Calu3 (cell line): Measurements from ENCODE around the gene RRP36. TPM values are rescaled to one million over a fixed set of nuclear protein-coding genes. Genes with fewer than 3 reads are reported as not detected.

Experiments
- BruUV-seq: library from RNA; stranded (reverse); fragments of 400-500 nt; replicated peaks from 2 replicates; lab custom pipeline; 2021; lab: Mats Ljungman, UMichigan
- CTCF ChIA-PET: fragments of 300-600 bp; sonication (Branson Sonifier 250); formaldehyde crosslinking; loops from one replicate; lab custom pipeline; 2022; ENCODE audit warnings: antibody characterized with exemption; lab: Charles Lee
- DNase-seq: peaks from one replicate; pipeline ENCODE4 v3.0.0; 2022
- H3K27ac Mint-ChIP-seq: one replicate; pipeline ENCODE4 v1.8.0; 2022; ENCODE audit warnings: mixed read lengths; ENCODE audit not compliant: unreplicated experiment
- H3K27me3 Mint-ChIP-seq: one replicate; pipeline ENCODE4 v1.8.0; 2022; ENCODE audit warnings: mixed read lengths; ENCODE audit not compliant: unreplicated experiment
- H3K36me3 Mint-ChIP-seq: one replicate; pipeline ENCODE4 v1.8.0; 2022; ENCODE audit warnings: mild to moderate bottlenecking, moderate library complexity, mixed read lengths; ENCODE audit not compliant: insufficient read depth, unreplicated experiment
- H3K4me1 Mint-ChIP-seq: one replicate; pipeline ENCODE4 v1.8.0; 2022; ENCODE audit warnings: mild to moderate bottlenecking, low read depth, mixed read lengths; ENCODE audit not compliant: unreplicated experiment
- H3K4me3 Mint-ChIP-seq: one replicate; pipeline ENCODE4 v1.8.0; 2022; ENCODE audit warnings: mild to moderate bottlenecking, low read depth, moderate library complexity, mixed read lengths; ENCODE audit not compliant: unreplicated experiment
- H3K9me3 Mint-ChIP-seq: one replicate; pipeline ENCODE4 v1.8.0; 2022; ENCODE audit warnings: low read depth, mixed read lengths; ENCODE audit not compliant: unreplicated experiment
- intact Hi-C: fragments of 100-400 bp; cut with micrococcal nuclease; formaldehyde crosslinking; loops from one replicate; pipeline ENCODE4 v1.10.0; 2022; ENCODE audit not compliant: unreplicated experiment
- total RNA-seq: library from RNA; stranded (reverse); gene quantifications from 2 replicates; pipeline ENCODE4 v1.2.3, GENCODE V29; 2022
- TF ChIP-seq, protein P1 (sequence below): fragments of 200-600 bp; IDR thresholded peaks from one replicate; pipeline ENCODE4 v1.8.0; 2022; ENCODE audit warnings: antibody characterized with exemption; ENCODE audit not compliant: unreplicated experiment

The RRP36 gene
- total RNA-seq, 1 experiment from 2014 or later: 101 TPM

DNA sequence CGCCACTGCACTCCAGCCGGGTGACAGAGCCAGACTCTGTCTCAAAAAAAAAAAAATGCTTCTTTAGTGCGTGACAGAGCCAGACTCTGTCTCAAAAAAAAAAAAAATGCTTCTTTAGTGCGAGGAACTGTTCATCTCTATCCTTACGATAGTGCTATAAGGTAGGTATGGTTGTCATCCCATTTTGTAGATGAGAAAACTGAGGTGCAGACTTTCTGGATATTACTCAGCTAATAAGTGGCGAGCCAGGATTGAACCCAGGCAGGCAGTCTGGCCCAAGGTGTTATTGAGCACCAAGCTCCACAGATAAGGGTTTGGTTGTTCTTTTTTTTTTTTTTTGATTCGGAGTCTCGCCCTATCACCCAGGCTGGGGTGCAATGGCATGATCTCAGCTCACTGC is 19.6 kb upstream of the RRP36 start:
- H3K4me1 Mint-ChIP-seq: no peaks in the 10 kb centered on the region
- H3K27ac Mint-ChIP-seq: no peak overlapping the region
- no peaks in the 10 kb centered on the region for H3K27me3 Mint-ChIP-seq
- H3K4me3 Mint-ChIP-seq: no peak overlapping the region
- no TSS peak for BruUV-seq
- peaks cover 16% of the 10 kb centered on the region for H3K36me3 Mint-ChIP-seq
- TF ChIP-seq, protein P1, sequence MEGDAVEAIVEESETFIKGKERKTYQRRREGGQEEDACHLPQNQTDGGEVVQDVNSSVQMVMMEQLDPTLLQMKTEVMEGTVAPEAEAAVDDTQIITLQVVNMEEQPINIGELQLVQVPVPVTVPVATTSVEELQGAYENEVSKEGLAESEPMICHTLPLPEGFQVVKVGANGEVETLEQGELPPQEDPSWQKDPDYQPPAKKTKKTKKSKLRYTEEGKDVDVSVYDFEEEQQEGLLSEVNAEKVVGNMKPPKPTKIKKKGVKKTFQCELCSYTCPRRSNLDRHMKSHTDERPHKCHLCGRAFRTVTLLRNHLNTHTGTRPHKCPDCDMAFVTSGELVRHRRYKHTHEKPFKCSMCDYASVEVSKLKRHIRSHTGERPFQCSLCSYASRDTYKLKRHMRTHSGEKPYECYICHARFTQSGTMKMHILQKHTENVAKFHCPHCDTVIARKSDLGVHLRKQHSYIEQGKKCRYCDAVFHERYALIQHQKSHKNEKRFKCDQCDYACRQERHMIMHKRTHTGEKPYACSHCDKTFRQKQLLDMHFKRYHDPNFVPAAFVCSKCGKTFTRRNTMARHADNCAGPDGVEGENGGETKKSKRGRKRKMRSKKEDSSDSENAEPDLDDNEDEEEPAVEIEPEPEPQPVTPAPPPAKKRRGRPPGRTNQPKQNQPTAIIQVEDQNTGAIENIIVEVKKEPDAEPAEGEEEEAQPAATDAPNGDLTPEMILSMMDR: no peak
- intact Hi-C loops: no loop called here
- no peaks in the 10 kb centered on the region for H3K9me3 Mint-ChIP-seq
- CTCF ChIA-PET: interaction anchor here (0.6 to 0.7 kb wide), 3 partner anchors 9 to 207 kb away, joined by 3 to 5 read pairs (median 3); no protein-coding TSS in a partner anchor
- no peak for DNase-seq

DNA sequence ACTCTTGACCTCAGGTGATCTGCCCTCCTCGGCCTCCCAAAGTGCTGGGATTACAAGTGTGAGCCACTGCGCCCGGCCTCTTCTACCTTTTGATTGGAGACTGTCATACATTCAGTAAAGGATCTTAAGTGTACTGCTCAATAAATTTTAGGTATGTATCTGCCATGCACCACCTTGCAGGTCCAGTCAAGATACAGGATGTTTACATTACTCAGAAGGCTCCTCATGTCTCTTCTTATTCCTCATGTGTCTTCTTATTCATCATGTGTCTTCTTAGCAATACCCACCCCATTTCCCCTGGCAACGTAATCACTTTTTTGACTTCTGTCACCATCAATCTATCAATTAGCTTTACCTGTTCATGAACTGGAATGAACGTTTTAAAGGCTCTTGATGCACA is 15.6 kb upstream of the RRP36 start:
- no peaks in the 10 kb centered on the region for H3K4me1 Mint-ChIP-seq

DNA sequence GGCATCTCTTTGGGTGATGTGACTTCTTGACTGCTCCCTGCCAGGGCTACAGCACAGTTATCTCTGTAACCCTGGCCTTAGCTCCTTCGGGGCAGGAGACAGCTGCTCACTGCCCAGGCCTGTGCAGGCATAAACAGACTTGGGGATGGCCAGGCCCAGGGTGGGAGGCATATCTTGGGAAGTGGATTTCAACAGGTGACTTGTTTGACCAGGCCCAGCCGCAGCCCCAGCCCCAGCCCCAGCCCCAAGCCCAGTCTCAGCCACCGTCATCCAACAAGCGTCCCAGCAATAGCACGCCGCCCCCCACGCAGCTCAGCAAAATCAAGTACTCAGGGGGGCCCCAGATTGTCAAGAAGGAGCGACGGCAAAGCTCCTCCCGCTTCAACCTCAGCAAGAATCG is 15.2 kb upstream of the RRP36 start:
- CTCF ChIA-PET: interaction anchor here (0.7 to 1.3 kb wide), 2 partner anchors 27 to 77 kb away, joined by 4 read pairs; partner anchors contain the start of gene CNPY3
- TF ChIP-seq, protein P1: no peak
- H3K9me3 Mint-ChIP-seq: no peaks in the 10 kb centered on the region
- no peak for DNase-seq
- no peak overlapping the region for H3K4me3 Mint-ChIP-seq
- intact Hi-C loops: no loop called here
- H3K36me3 Mint-ChIP-seq: peaks cover 16% of the 10 kb centered on the region
- BruUV-seq: no TSS peak
- no peaks in the 10 kb centered on the region for H3K27me3 Mint-ChIP-seq
- H3K27ac Mint-ChIP-seq: peak overlapping the region; percentile 12
- H3K4me1 Mint-ChIP-seq: no peaks in the 10 kb centered on the region

More for the DNA sequence above, 15.6 kb upstream of the RRP36 start:
- TF ChIP-seq, protein P1: no peak
- CTCF ChIA-PET: interaction anchor here (0.7 to 1.3 kb wide), 3 partner anchors 15 to 77 kb away, joined by 3 to 4 read pairs (median 4); partner anchors contain the start of genes CNPY3 and RRP36
- Mint-ChIP-seq H3K27me3 (no peaks in the 10 kb centered on the region), H3K9me3 (no peaks in the 10 kb centered on the region), H3K27ac (peak overlapping the region; percentile 12), H3K4me3 (no peak overlapping the region), H3K36me3 (peaks cover 16% of the 10 kb centered on the region)
- no peak for DNase-seq
- no TSS peak for BruUV-seq
- intact Hi-C loops: no loop called here

DNA sequence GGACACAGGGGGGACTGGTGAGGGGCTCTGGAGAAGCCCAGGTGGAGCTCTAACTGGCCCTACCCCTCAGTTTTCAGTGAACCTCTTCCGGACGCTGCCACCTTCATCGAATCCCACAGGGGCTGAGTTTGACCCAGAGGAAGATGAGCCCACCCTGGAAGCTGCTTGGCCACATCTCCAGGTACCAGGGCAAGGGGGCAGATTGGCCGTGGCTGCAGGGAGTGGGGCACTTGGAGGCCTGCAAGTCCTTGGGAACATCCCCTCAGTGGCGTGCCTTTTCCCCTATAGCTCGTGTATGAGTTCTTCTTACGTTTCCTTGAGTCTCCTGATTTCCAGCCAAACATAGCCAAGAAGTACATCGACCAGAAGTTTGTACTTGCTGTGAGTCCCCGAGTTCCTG is 14.3 kb upstream of the RRP36 start:
- Mint-ChIP-seq H3K27ac (no peak overlapping the region), H3K4me1 (peaks cover 4% of the 10 kb centered on the region), H3K36me3 (peaks cover 23% of the 10 kb centered on the region), H3K4me3 (no peak overlapping the region), H3K27me3 (no peaks in the 10 kb centered on the region), H3K9me3 (no peaks in the 10 kb centered on the region)
- TF ChIP-seq, protein P1: no peak
- intact Hi-C loops: no loop called here
- CTCF ChIA-PET: interaction anchor here (1.3 kb wide), 1 partner anchor 78 kb away, joined by 4 read pairs; the partner anchor contains the start of gene CNPY3
- BruUV-seq: no TSS peak
- DNase-seq: no peak
